GM13976 (cell line): ENCODE results near the gene PGLYRP2.

Experiments used
- DNase-seq: peaks from one replicate; pipeline ENCODE4 v3.0.0; 2012; ENCODE audit warnings: low spot score
- in situ Hi-C: fragments of 300-500 bp; cut with MboI; formaldehyde crosslinking; loops from one replicate; pipeline ENCODE4 v1.12.0; 2022; ENCODE audit warnings: low sequenced_read_pairs, mixed read lengths, inconsistent platforms; ENCODE audit not compliant: unreplicated experiment
- TF ChIP-seq, protein P1 (sequence below): IDR thresholded peaks from 2 replicates; pipeline ENCODE4 v1.5.1; 2012; ENCODE audit warnings: borderline replicate concordance, mild to moderate bottlenecking; ENCODE audit not compliant: insufficient read depth; ENCODE audit errors: extremely low read depth, missing control alignments, control extremely low read depth

PGLYRP2 gene

DNA sequence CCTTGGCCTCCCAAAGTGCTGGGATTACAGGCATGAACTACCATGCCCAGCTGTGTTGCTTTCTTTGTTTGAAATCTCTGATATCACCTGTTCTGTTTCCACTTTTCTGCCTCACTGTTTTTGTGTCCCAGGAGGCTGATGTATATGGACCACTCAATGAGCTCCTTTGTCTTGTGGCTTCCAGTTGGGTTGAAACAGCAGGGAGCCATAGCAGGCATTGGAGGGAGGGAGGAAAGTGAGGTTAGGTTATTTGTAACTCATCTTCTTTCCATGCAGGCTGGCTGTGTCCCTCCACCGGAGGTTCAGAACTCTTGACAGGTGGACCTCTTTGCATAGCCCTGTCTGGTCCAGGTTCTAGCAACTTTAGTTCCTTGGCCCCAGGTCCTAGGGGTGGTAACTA, 23.0 kb upstream of the PGLYRP2 start:
- in situ Hi-C loops: no loop called here
- TF ChIP-seq, protein P1, sequence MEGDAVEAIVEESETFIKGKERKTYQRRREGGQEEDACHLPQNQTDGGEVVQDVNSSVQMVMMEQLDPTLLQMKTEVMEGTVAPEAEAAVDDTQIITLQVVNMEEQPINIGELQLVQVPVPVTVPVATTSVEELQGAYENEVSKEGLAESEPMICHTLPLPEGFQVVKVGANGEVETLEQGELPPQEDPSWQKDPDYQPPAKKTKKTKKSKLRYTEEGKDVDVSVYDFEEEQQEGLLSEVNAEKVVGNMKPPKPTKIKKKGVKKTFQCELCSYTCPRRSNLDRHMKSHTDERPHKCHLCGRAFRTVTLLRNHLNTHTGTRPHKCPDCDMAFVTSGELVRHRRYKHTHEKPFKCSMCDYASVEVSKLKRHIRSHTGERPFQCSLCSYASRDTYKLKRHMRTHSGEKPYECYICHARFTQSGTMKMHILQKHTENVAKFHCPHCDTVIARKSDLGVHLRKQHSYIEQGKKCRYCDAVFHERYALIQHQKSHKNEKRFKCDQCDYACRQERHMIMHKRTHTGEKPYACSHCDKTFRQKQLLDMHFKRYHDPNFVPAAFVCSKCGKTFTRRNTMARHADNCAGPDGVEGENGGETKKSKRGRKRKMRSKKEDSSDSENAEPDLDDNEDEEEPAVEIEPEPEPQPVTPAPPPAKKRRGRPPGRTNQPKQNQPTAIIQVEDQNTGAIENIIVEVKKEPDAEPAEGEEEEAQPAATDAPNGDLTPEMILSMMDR: no peak
- no peak for DNase-seq

GRCh38 chr19:15501596-15501995, 22.3 kb upstream of the PGLYRP2 start:
- DNase-seq: no peak
- in situ Hi-C loops: no loop called here
- TF ChIP-seq, protein P1: no peak

DNA sequence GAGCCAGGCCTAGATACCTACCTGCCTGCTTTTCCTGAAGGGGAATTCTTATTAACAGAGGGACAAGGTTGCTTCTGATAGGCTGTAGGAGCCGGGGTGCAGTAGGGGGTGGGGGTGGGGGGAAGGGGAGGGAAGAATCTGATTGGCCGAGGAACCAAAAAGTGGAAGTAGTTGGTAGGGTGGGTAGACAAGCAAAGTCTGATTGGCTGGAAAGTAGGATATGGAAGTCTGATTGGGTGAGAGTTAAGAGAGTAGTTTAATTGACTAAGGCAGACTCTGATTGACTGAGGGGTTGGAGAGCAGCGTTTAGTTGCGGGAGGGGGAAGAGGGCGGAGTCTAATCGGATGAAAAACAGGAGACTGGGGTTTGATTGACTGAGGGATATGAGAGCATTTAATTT, 19.6 kb upstream of the PGLYRP2 start:
- TF ChIP-seq, protein P1: no peak
- in situ Hi-C loops: no loop called here
- DNase-seq: no peak

DNA sequence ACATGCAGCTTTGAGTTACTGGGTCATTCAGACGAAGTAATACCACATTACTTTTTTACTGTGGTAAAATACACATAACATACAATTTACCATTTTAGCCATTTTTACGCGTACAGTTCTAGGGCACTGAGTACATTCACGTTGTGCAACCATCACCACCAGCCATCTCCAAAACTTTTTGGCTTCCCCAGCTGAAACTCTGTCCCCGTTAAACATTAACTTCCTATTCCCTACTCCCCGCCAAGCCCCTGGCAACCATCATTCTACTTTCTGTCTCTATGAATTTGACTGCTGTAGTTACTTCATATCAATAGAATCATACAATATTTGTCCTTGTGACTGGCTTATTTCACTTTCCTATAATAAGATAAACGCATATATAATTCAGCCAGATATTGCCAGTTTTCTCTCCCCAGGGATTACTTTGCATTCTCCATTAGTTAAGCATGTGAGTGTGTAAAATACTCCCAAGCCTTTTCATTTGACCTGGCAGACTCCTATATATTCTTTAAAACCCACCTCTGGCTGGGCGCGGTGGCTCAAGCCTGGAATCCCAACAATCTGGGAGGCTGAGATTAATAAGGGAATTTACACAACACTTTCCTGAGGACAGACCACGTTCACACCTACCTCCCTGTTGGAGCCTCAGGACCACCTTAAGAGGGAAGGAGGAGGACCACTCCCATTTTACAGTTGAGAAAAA, 19.0 kb upstream of the PGLYRP2 start:
- TF ChIP-seq, protein P1: no peak
- DNase-seq: no peak
- in situ Hi-C loops: no loop called here

- no peak for DNase-seq
- TF ChIP-seq, protein P1: no peak
- in situ Hi-C loops: no loop called here
Observed at GRCh38 chr19:15495151-15495550, 15.8 kb upstream of the PGLYRP2 start.

- TF ChIP-seq, protein P1: no peak
- in situ Hi-C loops: no loop called here
- no peak for DNase-seq
Observed at GRCh38 chr19:15488489-15489226, 9.4 kb upstream of the PGLYRP2 start.
